NCI-H146 treated with DMSO at 0.1 percent for 48 hours (cell line): ENCODE results near the gene SRCIN1.

Source experiments
- DNase-seq: peaks from one replicate; lab custom pipeline; 2025; ENCODE audit not compliant: unreplicated experiment; lab: John Stamatoyannopoulos, UW

Gene SRCIN1

DNA sequence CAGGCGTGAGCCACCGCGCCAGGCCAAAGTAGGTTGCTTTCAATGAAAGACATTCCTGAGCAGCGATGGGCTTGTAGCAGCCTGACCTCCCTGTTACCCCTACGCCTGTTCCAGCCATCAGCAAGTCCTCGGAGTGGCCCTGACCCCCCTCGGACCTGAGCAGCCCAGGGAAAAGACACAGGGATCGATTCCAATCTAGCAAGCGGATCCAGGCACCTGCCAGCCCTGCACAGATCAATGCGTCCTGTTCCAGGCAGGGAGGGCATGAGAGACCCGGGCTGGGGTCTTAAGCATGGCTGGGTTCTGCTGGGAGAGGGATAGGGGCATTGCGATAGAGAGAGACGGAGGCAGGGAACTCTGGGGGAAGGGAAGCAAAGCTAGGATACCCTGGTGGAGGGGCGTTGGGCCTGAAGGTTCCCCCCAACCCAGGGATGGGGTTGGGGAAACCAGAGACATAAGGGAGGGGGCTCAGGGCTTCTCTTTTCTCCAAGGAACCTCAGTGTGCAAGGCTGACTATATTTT, 21.9 kb downstream of the SRCIN1 start:
- DNase-seq: no peak

DNA sequence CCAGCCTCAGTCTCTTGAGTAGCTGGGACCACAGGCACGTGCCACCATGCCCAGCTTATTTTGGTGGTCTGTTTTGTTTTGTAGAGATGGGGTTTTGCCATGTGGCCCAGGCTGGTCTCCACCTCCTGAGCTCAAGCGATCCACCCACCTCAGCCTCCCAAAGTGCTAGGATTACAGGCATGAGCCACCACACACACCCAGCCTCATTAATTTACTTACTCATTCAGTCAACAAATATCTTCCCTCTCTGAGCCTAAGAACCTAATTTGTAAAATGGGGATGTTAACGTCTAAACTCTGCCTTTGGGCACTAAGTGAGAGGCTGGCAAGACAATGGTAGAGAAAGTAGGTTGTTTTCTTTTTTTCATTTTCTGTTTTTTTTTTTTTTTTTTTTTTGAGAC, 22.6 kb downstream of the SRCIN1 start:
- DNase-seq: no peak

DNA sequence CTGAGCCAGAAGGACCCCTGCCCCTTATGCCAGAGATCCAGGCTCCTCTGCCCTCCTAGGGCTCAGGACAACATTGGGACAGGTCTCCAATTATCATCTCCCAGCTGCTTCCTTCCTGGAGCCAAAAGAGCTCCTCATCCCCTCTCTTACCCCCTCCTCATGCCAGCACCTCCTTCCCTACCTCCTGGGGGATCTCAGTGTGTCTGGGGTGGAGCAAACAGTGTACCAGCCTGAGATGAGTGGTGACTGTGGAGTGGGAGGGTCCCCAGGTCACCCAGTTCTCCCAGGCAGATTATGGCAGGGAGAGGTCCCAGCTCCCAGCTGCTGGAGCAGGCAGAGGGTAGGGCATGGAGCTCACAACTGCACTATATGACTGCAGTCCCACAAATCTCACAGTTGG, 23.7 kb downstream of the SRCIN1 start:
- no peak for DNase-seq

DNA sequence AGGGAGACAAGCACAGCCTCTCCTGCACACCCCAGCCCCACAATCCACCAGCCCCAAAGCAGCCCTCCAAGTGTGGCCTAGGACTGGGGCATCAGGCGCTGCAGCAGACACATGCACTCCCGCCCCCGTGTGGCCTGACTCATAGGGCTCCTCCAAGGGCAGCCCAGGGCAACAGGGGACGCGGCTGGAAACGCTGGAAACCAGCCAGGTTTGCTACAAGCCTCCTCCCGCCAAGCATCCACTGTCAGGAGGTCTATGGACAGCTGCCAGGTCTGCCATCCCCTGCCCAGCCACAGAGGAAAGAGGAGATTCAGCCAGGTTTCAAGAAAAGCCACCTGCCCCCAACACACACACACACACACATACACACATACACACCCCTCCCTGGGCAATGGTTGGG, 25.8 kb downstream of the SRCIN1 start:
- peak; percentile 70 for DNase-seq

DNA sequence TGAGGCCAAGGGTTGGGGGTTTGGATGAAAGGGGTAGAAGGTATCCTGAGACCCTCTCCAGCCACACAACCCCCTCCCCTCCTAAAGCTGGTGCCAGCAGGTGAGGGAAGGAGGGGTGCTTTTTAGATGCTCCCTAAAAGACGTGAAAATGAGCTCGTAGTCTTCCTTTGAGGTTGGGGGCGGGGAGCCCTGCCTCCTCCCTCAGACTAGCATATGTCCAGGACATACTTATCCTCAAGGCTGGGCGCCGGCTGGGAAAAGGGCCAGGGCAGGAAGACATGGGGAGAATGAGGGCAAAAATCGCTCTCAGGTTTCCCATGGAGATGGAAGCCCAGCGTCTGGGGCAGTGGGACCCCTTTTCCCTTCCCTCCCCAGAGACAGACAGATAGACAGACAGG, 26.7 kb downstream of the SRCIN1 start:
- no peak for DNase-seq

DNA sequence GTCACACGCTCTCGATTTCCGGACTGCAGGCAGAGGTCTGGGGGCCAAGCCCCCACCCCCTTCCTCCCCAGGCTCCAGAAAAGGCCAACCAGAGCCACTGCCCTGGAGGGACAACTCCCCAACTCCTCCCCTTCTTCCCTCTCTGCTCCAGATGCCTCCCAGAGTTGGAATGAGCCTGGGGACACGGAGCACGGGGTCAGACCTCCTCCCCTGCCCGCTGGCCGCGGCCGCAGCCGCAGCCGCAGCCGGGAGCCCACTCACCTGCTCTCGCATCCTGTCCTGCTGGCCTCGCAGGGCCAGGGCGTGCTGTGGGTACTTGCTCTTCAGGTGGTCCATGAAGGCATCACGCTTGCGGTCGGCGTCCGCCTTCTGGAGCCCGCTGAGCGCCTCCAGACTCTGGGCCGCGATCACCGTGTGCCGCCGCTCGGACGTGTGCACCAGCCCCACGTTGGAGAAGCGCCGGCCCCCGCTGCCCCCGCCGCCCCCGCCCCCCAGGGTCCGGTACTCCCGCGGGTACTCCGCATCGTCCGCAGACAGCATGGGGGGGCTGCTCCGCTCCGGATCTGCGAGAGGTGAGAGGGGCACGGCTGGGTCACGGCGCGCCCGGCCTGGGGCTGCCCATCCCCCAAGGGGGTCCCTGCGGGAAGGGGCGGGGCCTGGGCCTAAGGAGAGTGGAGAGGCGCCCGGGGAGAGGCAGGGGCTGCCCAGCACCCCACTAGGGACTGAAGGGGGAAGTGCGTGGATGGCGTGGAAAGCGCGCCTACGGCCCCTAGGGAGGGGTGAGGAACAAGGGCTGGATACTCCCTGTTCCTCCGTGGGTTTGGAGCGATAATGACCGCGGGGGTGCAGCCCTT, 27.3 kb downstream of the SRCIN1 start:
- DNase-seq: no peak

DNA sequence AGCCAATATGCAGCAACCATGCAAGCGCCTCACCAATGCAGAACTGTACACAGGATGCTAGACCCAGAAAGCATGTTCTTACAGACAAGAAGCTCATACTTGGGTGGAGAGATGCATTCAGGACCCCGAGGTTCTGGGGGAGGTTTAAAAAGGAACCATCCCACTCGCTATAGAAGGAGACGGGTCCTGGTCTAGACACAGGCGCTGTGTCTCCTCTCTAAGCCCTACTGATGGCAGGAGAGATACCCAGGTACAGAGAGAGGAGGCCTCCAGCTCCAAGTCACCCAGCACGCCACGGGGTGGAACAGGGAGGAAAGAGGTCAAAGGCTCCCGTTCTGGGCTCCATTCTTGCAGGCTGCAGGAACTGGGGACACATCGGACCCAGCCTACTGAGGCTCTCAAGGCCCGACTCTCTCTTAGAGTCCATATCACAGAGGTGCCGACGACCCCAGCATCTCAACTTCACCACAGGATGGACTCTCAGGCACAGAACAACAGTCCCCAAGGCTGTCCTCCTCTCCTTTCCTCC, 28.0 kb downstream of the SRCIN1 start:
- no peak for DNase-seq

DNA sequence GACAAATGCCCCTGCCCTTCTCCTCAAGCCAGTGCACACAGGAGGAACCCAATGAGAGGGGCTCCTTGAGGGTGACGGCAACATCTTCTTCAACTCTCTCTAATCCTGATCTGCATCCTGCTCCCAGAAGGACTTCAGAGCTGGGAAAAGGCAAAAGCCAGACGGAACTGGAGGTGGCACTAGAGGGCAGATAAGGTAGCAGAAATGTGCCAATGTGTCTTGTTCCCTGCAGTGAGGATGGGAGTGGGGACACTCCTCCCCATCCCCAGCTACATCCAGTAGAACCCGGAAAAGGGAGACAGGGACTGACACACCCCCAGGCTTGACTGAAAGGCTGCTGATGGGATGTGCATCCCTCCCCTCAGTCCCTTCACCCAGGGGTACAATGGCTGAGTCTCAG, 28.5 kb downstream of the SRCIN1 start:
- DNase-seq: no peak

DNA sequence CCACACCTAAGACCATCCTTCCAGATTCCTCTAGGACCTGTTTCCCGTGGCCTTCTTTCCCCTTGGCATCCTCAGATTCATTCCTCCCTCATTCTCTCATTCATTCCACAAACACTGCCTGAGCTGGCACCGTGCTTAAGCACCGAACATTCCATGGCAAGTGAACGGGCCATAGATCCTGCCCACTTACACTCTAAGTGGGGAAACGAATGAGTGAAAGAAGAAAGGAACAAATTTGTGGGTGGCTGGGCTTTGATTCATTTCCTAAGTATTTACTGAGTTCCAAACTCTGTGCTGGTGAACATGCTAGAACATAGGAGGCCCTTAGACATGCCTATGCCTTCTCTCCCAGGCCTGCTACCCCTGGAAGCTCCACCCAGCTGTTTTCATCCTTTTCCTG, 30.0 kb downstream of the SRCIN1 start:
- DNase-seq: no peak

DNA sequence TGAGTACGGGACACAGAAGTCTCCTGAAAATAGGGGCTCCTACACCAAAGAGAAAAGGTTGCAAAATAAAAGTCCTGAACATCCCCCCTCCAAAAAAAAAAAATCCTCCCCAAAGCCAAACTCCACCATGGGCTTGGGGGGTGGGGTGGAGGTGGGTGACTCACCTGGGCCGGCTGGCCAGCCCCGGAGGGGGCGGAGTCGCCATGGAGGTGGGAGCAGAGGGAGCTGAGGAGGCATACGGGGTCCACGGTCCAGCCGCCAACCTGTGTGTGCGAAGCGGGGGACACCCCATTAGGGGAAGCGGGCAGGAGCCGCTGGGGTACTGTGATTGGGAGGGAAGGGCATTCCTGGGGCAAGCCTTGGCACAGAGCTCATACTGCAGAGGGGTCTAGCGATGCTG, 31.0 kb downstream of the SRCIN1 start:
- DNase-seq: no peak

DNA sequence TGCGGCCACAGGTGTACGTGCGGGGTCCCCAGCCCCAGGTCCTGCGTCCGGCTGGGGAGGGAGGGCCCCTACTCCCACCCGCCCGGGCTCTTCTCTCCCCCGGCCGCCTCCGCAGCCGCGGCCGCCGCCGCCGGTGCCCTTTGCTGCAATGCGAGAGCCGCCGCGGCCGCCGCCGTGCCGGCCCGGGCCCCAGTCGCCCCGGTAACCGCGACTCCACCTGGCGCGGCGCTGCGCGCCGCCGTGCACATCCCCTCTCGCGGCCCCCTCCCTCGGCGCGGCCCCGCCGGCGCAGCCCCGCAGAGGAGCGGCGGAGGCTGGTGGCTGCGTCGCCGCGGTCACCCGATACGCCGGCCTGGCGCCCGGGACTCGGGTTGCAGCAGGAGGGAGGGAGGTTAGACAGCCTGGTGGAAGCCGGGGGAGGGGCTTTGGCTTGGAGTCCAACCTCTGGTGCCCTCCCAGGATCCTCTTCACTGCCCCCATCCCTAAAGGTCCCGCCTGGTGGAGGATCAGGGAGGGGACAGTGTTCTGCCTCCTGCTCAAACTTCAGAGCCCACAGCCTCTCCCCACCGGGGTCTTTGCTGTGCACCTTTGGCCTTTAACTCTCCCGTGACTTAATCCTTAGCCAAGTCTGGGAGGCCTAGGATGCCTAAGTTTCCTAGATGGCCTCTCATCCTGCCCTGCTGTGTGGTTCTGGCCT, 32.9 kb downstream of the SRCIN1 start:
- peak; percentile 35 for DNase-seq

DNA sequence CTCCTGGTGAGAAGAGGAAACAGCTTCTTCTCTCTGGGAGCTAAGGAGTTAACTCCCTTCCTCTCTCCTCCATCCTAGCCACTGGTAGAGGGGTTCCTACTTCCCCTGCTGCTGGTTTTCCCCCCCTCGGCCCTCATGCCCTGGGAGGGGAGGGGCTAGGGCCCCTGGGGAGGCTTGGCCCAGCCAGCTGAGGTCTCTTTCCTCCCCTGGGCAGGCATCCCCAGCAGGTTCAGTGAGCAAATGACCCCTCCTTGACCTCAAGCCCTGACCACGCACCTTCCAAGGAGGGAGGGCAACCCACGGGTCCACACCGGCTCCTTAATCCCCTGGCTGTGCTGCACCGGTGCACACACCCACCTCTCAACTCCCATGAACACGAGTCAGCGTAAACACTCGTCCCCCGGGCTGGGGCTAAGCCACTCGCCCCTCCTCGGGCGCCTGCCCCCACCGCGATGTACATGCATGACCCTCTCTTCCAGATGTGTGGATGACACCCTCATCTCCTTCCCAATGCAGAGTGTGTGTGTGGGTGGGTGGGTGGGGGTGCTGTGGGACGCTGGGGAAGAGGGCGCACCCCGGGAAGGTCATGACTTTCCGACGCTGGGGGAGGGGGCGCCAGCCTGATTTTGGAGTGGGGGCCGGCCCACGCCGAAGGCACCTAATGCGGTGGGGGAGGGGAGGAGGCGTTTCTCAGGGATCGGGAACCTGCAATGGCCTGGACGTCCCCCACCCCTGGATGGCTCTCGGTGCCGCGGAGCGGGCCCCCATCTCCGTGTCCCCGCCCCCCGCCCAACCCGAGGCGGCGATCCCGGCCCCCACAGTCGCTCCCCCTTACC, 33.7 kb downstream of the SRCIN1 start:
- DNase-seq: no peak

DNA sequence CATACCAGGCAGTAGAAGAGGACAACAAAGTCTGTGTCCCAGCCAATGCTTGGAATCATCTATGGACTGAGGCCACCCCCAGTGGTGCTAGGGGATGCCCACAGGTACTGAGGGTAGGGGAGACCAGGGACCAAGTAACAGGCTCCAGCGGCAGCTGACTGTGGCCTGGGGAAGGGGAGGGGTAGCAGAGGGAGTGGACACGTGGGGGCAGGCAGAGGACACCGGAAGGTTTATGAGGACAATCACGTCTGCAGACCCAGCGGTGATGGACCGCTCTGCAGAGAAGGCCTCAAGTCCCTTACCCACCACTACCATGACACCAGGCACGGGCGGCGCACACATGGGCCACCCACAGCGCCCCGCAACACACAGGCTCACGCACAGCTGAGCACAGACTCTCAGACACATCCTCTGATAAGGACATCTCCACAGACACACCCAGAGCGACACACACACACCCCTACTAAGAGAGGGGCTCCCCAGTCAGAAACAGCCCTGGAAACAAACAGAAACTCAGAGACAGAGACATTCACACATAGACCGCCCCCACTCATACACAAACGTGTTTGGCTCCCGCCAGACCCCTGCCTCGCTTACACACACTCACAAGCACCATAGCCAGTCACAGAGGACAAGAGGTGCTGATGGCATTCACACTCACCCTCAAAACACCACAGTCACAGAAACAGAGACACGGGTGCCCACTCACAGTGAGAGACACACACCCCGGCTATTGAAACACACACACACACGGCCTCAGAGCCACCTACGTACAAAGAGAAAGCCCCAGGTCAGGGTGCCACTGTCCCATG, 35.8 kb downstream of the SRCIN1 start:
- DNase-seq: no peak

DNA sequence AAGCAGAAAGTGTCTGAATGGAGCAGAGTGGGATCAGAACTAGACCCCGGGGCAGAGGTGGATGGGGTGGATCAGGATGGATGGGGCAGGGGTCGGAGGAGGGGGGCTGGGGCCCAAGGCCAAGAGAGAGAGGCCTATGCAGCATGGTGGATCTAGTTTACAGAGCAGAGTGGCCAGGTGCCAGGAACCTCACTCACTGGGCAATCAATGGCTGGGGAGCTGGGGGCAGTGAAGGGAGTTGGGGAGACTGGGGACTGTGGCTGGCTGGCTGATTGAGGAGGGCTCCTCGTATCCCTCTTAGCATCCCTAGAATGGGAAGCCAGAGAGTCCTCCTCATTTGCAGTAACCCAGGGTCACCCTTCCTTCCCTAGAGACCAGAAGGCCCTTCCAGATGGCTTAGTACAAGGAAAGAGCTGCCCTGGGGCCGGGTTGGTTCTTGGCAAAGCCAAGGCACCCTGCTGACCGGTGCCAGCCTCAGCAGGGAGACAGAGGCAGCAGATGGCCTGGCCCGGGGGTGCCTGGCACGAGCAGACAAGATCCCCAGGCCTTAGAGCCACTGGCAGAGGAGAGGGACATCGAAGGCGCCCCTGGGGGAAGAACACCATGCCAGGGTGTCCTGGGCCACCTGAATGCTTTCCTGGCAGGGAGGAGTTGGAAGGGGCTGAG, 36.8 kb downstream of the SRCIN1 start:
- DNase-seq: no peak

DNA sequence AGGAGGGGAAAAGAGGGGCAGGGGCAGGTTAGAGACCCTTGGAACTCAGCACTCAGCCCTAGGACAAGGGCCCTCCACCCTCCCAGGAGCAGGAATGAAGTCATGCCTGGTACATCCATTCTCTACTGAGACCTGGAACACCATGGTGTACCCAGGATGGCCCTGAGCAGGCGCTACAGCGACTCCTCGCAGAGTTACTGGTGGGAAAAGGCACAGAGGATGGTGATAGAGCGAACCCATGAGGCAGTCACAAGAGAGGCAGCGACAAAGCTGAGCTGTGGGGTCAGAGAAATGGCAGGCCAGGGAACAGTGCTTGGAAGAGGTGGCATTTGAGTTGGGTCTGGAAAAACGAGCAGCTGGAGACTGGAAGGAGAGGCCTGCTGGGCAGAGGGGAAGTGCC, 37.5 kb downstream of the SRCIN1 start:
- DNase-seq: no peak

DNA sequence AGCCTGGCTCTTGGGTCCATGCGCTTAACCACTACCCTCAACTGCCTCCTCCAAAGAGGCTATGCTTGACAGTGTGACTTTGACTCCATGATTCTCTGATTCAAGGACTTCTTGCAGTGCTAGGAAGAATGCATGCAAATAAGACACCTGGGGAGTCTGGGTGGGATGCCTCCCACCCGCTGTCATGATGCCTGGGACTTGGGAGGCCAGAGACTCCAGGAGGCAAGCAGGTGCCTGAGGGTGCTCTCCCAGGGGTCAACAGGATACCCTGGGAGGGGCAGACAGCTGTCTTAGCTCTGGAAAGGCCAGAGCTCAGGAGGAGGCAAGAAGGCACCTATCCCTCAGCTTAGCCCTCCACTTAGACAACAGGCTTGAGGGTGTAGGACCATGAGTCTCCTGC, 38.4 kb downstream of the SRCIN1 start:
- DNase-seq: no peak

DNA sequence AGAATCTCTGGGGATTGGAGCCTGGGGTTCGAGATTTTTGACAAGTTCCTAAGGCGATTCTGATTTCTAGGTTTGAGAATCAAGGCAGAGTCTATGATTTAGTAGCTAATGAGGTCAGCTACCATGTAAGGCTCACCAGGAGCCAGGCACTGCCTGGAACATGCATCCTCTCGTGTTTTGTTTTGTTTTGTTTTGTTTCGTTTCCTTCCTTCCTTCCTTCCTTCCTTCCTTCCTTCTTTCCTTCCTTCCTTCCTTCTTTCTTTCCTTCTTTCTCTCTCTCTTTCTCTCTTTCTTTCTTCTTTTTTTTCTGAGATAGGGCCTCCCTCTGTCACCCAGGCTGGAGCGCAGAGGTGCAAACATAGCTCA, 39.1 kb downstream of the SRCIN1 start:
- no peak for DNase-seq

DNA sequence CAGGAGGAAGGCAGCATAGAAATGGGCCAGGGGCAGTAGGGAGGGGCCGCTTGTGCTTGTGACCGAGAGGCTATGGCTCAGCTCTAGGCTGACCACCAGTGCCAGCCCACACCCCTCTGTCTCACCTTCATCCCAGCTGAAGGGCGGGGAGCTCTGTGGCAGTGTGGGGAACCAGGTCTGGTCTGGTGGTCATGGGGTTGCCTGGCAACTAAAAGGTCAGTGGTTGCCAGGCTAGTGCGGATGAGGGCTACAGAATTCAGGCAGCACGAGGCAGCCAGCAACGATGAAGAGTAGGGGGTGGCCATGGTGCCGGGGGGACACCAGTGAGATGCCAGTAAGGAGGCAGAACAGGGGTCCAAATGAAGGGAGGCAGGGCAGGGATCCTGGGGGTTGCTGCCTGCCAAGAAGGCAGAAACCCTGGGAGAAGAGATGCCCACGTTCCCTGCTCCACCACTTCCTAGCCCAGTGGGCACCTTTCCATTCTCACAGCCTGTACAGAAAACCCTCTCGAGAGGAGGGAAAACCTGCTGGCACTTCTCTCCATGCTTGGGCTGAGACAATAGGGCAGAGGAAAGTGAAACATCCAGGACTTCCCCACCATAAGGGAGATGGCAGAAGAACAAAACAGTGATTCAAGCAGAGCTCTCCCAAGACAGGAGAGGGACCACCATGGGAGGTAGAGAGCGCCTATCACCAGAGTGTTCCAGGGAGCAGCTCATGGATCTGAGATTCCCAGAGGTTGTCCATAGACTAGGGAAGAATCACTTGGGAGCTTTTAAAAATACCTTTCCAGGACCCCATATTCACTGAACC, 39.7 kb downstream of the SRCIN1 start:
- no peak for DNase-seq

DNA sequence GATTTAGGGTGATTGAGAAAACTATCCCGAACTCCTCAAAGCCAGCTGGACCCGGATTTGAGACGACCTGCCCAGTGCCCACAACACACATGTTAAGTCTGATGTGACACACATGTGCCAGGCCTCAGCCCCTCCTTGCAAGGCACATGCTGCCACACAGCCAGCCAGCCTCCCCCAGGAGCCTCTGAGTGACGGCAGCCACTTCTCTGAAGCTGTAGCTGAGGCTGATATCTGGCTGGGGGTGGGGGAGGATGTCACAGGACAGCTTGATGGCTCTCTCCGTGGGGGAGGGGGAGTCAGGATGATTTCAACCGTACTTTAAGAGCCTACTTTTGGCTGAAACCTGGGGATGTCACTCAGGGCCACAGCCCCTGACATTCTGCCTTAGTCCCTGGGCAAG, 40.9 kb downstream of the SRCIN1 start:
- DNase-seq: no peak
